Measurements from ENCODE around the gene GABRG3. TPM values are rescaled to one million over a fixed set of nuclear protein-coding genes. Genes with fewer than 3 reads are reported as not detected.

The GABRG3 gene
- total RNA-seq, 1 donor from 2014 or later = 0.06 TPM

DNA sequence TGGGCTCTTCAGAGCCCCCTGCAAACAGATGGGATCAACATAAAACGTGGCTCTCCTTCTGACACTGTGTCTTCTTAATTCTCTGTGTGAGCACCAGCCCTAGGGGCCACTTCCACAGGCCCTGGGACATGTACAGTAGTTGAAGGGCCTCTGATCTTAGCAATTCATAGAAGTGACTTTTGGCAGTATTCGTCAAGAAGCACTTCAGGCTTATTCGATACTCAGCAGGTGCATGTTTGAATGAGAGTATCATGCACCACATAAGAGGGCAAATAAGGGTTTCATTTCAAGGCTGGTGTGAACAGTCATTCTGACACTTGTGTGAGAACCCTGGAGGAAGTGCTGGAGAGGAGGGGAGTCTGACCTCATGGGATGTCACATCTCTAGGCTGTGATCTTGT, 113.9 kb downstream of the GABRG3 start:
- H3K4me3 ChIP-seq (ENCODE audit: low read depth, low read length) = no peak overlapping the region
- DNase-seq (ENCODE audit: low read depth) = no peak
- TF ChIP-seq CTCF (conservative IDR thresholded peaks at IDR 0.05; ENCODE audit: low read depth, low read length) = no peak

- no peak overlapping the region for H3K4me3 ChIP-seq (ENCODE audit: low read depth, low read length)
- DNase-seq (ENCODE audit: low read depth) = no peak
- TF ChIP-seq CTCF (conservative IDR thresholded peaks at IDR 0.05; ENCODE audit: low read depth, low read length) = no peak
These were observed 115.2 kb downstream of the GABRG3 start for GRCh38 chr15:27086149-27086548.

DNA sequence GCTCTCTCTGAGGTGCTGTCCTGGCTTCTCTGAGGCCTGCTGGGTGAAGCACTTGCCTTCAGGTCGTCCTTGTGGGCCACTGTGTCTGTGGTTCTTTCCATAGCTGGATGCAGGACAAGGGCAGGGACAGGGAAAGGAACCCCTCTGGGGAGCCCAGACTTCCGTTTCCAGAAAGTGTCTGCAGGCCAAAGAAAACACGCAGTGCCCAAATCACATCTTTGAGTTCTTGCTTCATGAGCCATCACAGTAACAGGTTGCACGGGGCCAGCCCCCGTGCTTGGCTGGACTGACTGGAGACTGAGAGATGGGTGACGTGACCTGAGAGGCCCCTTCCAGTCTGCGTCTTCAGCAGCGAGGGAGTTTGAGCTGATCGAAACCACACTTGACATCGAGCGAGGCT, 115.8 kb downstream of the GABRG3 start:
- H3K4me3 ChIP-seq (ENCODE audit: low read depth, low read length) = no peak overlapping the region
- no peak for DNase-seq (ENCODE audit: low read depth)
- no peak for TF ChIP-seq CTCF (conservative IDR thresholded peaks at IDR 0.05; ENCODE audit: low read depth, low read length)

DNA sequence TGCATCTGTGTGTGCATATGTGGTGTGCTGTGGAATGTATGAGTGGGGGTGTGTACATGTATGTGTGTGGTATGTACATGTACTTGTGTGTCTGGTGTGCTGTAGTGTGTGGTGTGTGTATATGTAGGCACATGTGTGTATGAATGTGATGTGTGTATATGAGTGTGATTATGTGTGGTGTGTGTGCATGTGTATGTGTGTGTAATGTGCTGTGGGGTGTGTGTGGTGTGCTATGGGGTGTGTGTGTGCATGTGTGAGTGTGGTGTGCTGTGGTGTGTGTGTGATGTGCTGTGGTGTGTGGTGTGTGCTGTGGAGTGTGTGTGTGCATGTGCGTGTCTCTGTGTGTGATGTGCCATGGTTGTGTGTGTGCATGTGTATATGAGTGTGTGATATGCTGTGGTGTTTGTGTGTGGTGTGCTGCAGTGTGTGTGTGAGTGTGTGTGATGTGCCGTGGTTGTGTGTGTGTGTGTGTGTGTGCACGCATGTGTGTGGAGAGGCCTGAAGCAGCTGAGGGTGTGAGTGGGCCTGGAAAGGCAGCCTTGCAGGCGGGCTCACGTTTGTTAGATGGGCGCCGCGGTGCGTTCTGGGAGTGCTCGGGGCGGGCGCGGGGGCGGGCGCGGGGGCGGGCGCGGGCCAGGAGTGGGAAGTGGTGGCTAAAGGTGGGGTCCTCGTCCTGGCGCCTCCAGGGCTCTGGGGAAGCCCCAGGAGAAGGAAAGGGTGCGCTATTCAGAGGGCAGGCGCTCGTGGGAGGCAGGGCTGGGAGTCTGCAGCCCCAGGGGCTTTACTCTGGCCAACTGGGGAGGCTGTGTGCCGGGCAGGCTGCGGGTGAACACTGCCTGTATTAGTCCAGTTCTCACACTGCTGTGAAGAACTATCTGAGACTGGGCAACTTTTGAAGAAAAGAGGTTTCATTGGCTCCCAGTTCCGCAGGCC, 116.9 kb downstream of the GABRG3 start:
- no peak for TF ChIP-seq CTCF (conservative IDR thresholded peaks at IDR 0.05; ENCODE audit: low read depth, low read length)
- no peak for DNase-seq (ENCODE audit: low read depth)
- H3K4me3 ChIP-seq (ENCODE audit: low read depth, low read length) = no peak overlapping the region

DNA sequence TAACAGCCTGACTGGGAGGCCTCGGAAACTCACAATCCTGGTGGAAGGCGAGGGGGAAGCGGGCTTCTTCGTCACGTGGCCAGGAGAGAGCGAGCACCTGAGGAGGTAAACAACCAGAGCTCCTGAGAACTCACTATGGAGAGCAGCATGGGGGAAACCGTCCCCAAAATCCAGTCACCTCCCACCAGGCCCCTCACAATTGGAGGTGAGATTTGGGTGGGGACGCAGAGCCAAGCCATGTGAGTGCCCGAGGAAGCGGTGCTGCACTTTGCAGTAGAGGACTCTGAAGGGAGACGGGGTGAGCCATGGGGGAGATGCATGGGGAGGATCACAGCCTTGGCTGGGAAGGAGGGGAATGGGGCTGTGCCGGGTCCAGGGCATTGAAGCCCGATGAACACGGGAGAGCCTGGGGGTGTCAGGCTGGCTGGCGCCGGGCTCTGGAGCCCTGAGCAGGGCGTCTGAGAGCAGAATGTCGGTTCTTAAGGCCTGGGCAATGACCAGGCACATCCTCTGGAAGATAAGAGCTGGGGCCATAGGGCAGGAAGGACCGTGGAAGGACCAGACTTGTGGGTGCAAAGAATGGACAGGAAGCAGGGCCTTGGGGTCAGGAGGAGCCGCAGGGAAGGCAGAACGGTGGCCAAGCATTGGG, 117.7 kb downstream of the GABRG3 start:
- no peak for DNase-seq (ENCODE audit: low read depth)
- no peak overlapping the region for H3K4me3 ChIP-seq (ENCODE audit: low read depth, low read length)
- TF ChIP-seq CTCF (conservative IDR thresholded peaks at IDR 0.05; ENCODE audit: low read depth, low read length) = no peak

GRCh38 chr15:27089233-27089586, 118.2 kb downstream of the GABRG3 start:
- no peak for DNase-seq (ENCODE audit: low read depth)
- no peak for TF ChIP-seq CTCF (conservative IDR thresholded peaks at IDR 0.05; ENCODE audit: low read depth, low read length)

More at GRCh38 chr15:27089233-27089586, 118.2 kb downstream of the GABRG3 start:
- H3K4me3 ChIP-seq (ENCODE audit: low read depth, low read length) = no peak overlapping the region

Measured in epithelial cell of proximal tubule (primary cell).